A549 (cell line): Measurements from ENCODE around the gene QDPR. TPM values are rescaled to one million over a fixed set of nuclear protein-coding genes. Genes with fewer than 3 reads are reported as not detected.

Experiments used
- ATAC-seq, 2 experiments: fragments of 200-7000 bp in 1 of 2; fragments of >200 bp in 1 of 2; cut with Nextera tagmentation in 1 of 2; cut with Tn5 transposase in 1 of 2; 3 replicates each; pipeline versions ENCODE4 v1.8.0 to v1.9.1; 2018 to 2020; ENCODE audit warnings: mild to moderate bottlenecking in 1 of 2, moderate library complexity in 1 of 2
- CTCF ChIA-PET: fragments of 300-600 bp; sonication (Branson Sonifier 250); formaldehyde crosslinking; extraction: SDS; loops from one replicate; lab custom pipeline; 2021; ENCODE audit warnings: antibody characterized with exemption, inconsistent platforms; lab: Yijun Ruan, JAX
- POLR2A ChIA-PET: fragments of 350-600 bp; formaldehyde crosslinking; extraction: SDS; loops from one replicate; lab custom pipeline; 2021; ENCODE audit warnings: antibody characterized with exemption, inconsistent platforms; lab: Yijun Ruan, JAX
- DNase-seq, 2 experiments: peaks; one replicate each; pipeline versions ENCODE4 v3.0.0 to v3.0.0-alpha.2; 2011 to 2016; ENCODE audit warnings: low read depth in 1 of 2, low spot score in 1 of 2
- FAIRE-seq: peaks from 2 replicates; lab custom pipeline; 2011; peaks lifted over from hg19 to GRCh38; lab: Jason Lieb, UNC
- H3K27ac ChIP-seq, 2 experiments: fragments of >200 bp; sonication (Bioruptor Twin); formaldehyde crosslinking; 3 replicates each; pipeline ENCODE4 v1.5.1; 2016 to 2017
- H3K4me1 ChIP-seq: fragments of >200 bp; sonication (Bioruptor Twin); formaldehyde crosslinking; 3 replicates; pipeline ENCODE4 v1.6.1; 2016
- H3K4me2 ChIP-seq: fragments of >200 bp; sonication (Bioruptor Twin); formaldehyde crosslinking; 3 replicates; pipeline ENCODE4 v1.6.1; 2016
- H3K4me3 ChIP-seq: fragments of >200 bp; sonication (Bioruptor Twin); formaldehyde crosslinking; 3 replicates; pipeline ENCODE4 v1.5.1; 2016
- H3K9me3 ChIP-seq: fragments of >200 bp; sonication (Bioruptor Twin); formaldehyde crosslinking; 3 replicates; pipeline ENCODE4 v1.6.1; 2016
- CBX2 ChIP-seq: fragments of 200-600 bp; sonication (generic); IDR thresholded peaks from 2 replicates; pipeline ENCODE4 v1.6.1; 2016; ENCODE audit warnings: low read depth, mild to moderate bottlenecking, borderline replicate concordance
- CTCF ChIP-seq: fragments of >200 bp; sonication (Bioruptor Twin); formaldehyde crosslinking; IDR thresholded peaks from 3 replicates; pipeline ENCODE4 v1.5.1; 2016
- EHF ChIP-seq: fragments of 250-450 bp; sonication (Bioruptor Pico); IDR thresholded peaks from 2 replicates; pipeline ENCODE4 v1.5.0; 2020; ENCODE audit warnings: mild to moderate bottlenecking
- ELK1 ChIP-seq: fragments of 150-350 bp; IDR thresholded peaks from 2 replicates; pipeline ENCODE4 v1.6.1; 2014; ENCODE audit warnings: low read depth, mild to moderate bottlenecking, low read length
- FOSB ChIP-seq: fragments of 250-450 bp; sonication (Bioruptor Pico); IDR thresholded peaks from 2 replicates; pipeline ENCODE4 v1.5.0; 2020; ENCODE audit warnings: mild to moderate bottlenecking, moderate library complexity
- FOSL2 ChIP-seq, 2 experiments: fragments of 450-650 bp in 1 of 2; fragments of >200 bp in 1 of 2; sonication (Bioruptor Twin) in 1 of 2; formaldehyde crosslinking; IDR thresholded peaks; 2 replicates each; pipeline versions ENCODE4 v1.5.0 to v1.6.1; 2016 to 2020; ENCODE audit warnings: mild to moderate bottlenecking in 1 of 2, moderate library complexity in 1 of 2
- HOXA7 ChIP-seq: fragments of 250-450 bp; sonication (Bioruptor Pico); IDR thresholded peaks from 2 replicates; pipeline ENCODE4 v1.5.0; 2020; ENCODE audit warnings: mild to moderate bottlenecking, moderate library complexity
- HOXB5 ChIP-seq: fragments of 250-450 bp; sonication (Bioruptor Pico); IDR thresholded peaks from 2 replicates; pipeline ENCODE4 v1.5.0; 2020; ENCODE audit warnings: mild to moderate bottlenecking, moderate library complexity
- KDM1A ChIP-seq: fragments of 200-600 bp; sonication (generic); IDR thresholded peaks from 2 replicates; pipeline ENCODE4 v1.6.1; 2016; ENCODE audit warnings: low read depth, mild to moderate bottlenecking
- MAFK ChIP-seq: fragments of 450-650 bp; IDR thresholded peaks from 2 replicates; pipeline ENCODE4 v1.6.1; 2014; ENCODE audit not compliant: partially characterized antibody
- NFE2L2 ChIP-seq: fragments of 150-350 bp; conservative IDR thresholded peaks from 2 replicates; pipeline ENCODE4 v1.6.1; 2014; ENCODE audit warnings: low read length
- NPAS2 ChIP-seq: fragments of 250-450 bp; sonication (Bioruptor Pico); IDR thresholded peaks from 2 replicates; pipeline ENCODE4 v1.8.0; 2022; ENCODE audit warnings: mild to moderate bottlenecking, moderate library complexity, borderline replicate concordance
- NR3C1 ChIP-seq: fragments of >200 bp; sonication (Bioruptor Twin); formaldehyde crosslinking; IDR thresholded peaks from 3 replicates; pipeline ENCODE4 v1.6.1; 2017
- PBX3 ChIP-seq: IDR thresholded peaks from 2 replicates; pipeline ENCODE4 v1.6.1; 2012
- RNF2 ChIP-seq: fragments of 200-600 bp; sonication (generic); IDR thresholded peaks from 2 replicates; pipeline ENCODE4 v1.6.1; 2016; ENCODE audit warnings: low read depth, mild to moderate bottlenecking, antibody characterized with exemption, moderate library complexity, borderline replicate concordance
- TFCP2L1 ChIP-seq: fragments of 250-450 bp; sonication (Bioruptor Pico); IDR thresholded peaks from 2 replicates; pipeline ENCODE4 v1.5.0; 2021; ENCODE audit warnings: mild to moderate bottlenecking
- USF2 ChIP-seq: fragments of 450-650 bp; IDR thresholded peaks from 2 replicates; pipeline ENCODE4 v1.6.1; 2014; ENCODE audit warnings: antibody characterized with exemption
- WGBS: methylation state at CpG from one replicate; pipeline ENCODE4 v1.1.6; 2017; ENCODE audit errors: missing lambda C conversion rate; 5-methylcytosine and 5-hydroxymethylcytosine counted together
- polyA plus RNA-seq, 4 experiments: library from polyadenylated mRNA; depleted of rRNA in 3 of 4; stranded (reverse); fragments of >200 nt; fragmentation: RNase III in 1 of 4; extraction: RNeasy Plus Mini Kit Qiagen cat#74134 plus additional on column Dnase treatment in 1 of 4; gene quantifications; 2 replicates in 3 of 4; 3 replicates in 1 of 4; pipeline ENCODE4 v1.2.3, GENCODE V29; 2011 to 2017

QDPR gene
- polyA plus RNA-seq, 2 of the 4 experiments (the other 2 are of a cell fraction), result 40.4 to 75.1 TPM

GRCh38 chr4:17497890-17498523 is 13.9 kb downstream of the QDPR start:
- 85% methylated on average over 7 of the region's 7 CpGs for WGBS
- H3K9me3 ChIP-seq, result no peaks in the 10 kb centered on the region

GRCh38 chr4:17494258-17495190 is 17.4 kb downstream of the QDPR start:
- TF ChIP-seq CBX2, result no peak
- TF ChIP-seq FOSB (CRISPR knock-in tag), result no peak
- no peak for TF ChIP-seq USF2
- no peak for TF ChIP-seq ELK1
- TF ChIP-seq NR3C1, result no peak
- TF ChIP-seq FOSL2 (IDR thresholded peaks at IDR 0.05), result no peak
- peak; percentile 51 for TF ChIP-seq FOSL2 (CRISPR knock-in tag; IDR thresholded peaks at IDR 0.05)
- ChIA-PET CTCF (interaction anchor here (0.7 kb wide), 1 partner anchor 17 kb away, joined by 3 read pairs; the partner anchor contains the start of gene QDPR), POLR2A (no interaction called here)
- WGBS, result 74% methylated on average over 8 of the region's 10 CpGs
- H3K27ac ChIP-seq, result peak overlapping the region; percentile 56 to 65; a peak in 5 of 6 replicates
- peak overlapping the region; percentile 43 for H3K4me2 ChIP-seq
- H3K4me3 ChIP-seq, result no peak overlapping the region
- FAIRE-seq, result no peak
- H3K9me3 ChIP-seq, result no peaks in the 10 kb centered on the region
- peaks cover 15% of the 10 kb centered on the region for H3K4me1 ChIP-seq
- DNase-seq, result peak; percentile 6 to 17
- peak; percentile 68 to 84 for ATAC-seq

More at GRCh38 chr4:17497890-17498523, 13.9 kb downstream of the QDPR start:
- FAIRE-seq, result no peak
- no peak overlapping the region for H3K4me2 ChIP-seq
- no peak for DNase-seq
- H3K4me1 ChIP-seq, result peaks cover 15% of the 10 kb centered on the region
- ChIA-PET CTCF (no interaction called here), POLR2A (no interaction called here)
- H3K4me3 ChIP-seq, result no peak overlapping the region
- ATAC-seq, result no peak
- no peak overlapping the region for H3K27ac ChIP-seq
- peak; percentile 8 for TF ChIP-seq MAFK
- no peak for TF ChIP-seq NR3C1

GRCh38 chr4:17493619-17494018 is 18.3 kb downstream of the QDPR start:
- H3K4me3 ChIP-seq, result no peak overlapping the region
- TF ChIP-seq EHF (no peak), RNF2 (no peak), NR3C1 (no peak), CTCF (no peak), HOXA7 (CRISPR knock-in tag) (no peak), PBX3 (no peak), TFCP2L1 (CRISPR knock-in tag) (no peak), KDM1A (no peak), NFE2L2 (no peak), NPAS2 (CRISPR knock-in tag) (no peak), HOXB5 (CRISPR knock-in tag) (no peak)
- H3K27ac ChIP-seq, result peak overlapping the region; percentile 56 to 65; a peak in 4 of 6 replicates
- ATAC-seq (no peak), DNase-seq (no peak), FAIRE-seq (no peak)
- H3K4me1 ChIP-seq, result peaks cover 15% of the 10 kb centered on the region
- no peak overlapping the region; the same call in 2 of the 3 replicates for H3K4me2 ChIP-seq
- no peaks in the 10 kb centered on the region for H3K9me3 ChIP-seq
- 93% methylated on average over 3 of the region's 4 CpGs for WGBS
- CTCF ChIA-PET, result no interaction called here
- POLR2A ChIA-PET, result no interaction called here
